Putamen (tissue), 1 donor: ENCODE measurements around the gene RSBN1L.

Source experiments
- DNase-seq: peaks from one replicate; pipeline ENCODE4 v3.0.0-alpha.2; 2016; ENCODE audit warnings: low spot score

RSBN1L gene

GRCh38 chr7:77731716-77732115 is 35.5 kb downstream of the RSBN1L start:
- no peak for DNase-seq

GRCh38 chr7:77734659-77735421 is 38.6 kb downstream of the RSBN1L start:
- DNase-seq = no peak

GRCh38 chr7:77735457-77735856 is 39.2 kb downstream of the RSBN1L start:
- no peak for DNase-seq

- no peak for DNase-seq
Measured at GRCh38 chr7:77736991-77737390, 40.7 kb downstream of the RSBN1L start.

GRCh38 chr7:77738382-77738781 is 42.1 kb downstream of the RSBN1L start:
- DNase-seq = no peak

GRCh38 chr7:77738871-77739270 is 42.6 kb downstream of the RSBN1L start:
- DNase-seq = no peak

- no peak for DNase-seq
Measured at GRCh38 chr7:77740257-77740656, 44.0 kb downstream of the RSBN1L start.

GRCh38 chr7:77743518-77743917 is 47.3 kb downstream of the RSBN1L start:
- DNase-seq = no peak

GRCh38 chr7:77745746-77746145 is 49.5 kb downstream of the RSBN1L start:
- no peak for DNase-seq

- DNase-seq = no peak
Measured at GRCh38 chr7:77746164-77746823, 50.0 kb downstream of the RSBN1L start.

- DNase-seq = no peak
Measured at GRCh38 chr7:77746824-77747165, 50.5 kb downstream of the RSBN1L start.

- no peak for DNase-seq
Measured at GRCh38 chr7:77747178-77747577, 50.9 kb downstream of the RSBN1L start.

GRCh38 chr7:77747718-77748117 is 51.5 kb downstream of the RSBN1L start:
- DNase-seq = no peak

GRCh38 chr7:77752016-77752415 is 55.8 kb downstream of the RSBN1L start:
- no peak for DNase-seq

GRCh38 chr7:77753173-77753572 is 56.9 kb downstream of the RSBN1L start:
- no peak for DNase-seq

GRCh38 chr7:77757589-77757988 is 61.3 kb downstream of the RSBN1L start:
- no peak for DNase-seq

GRCh38 chr7:77759294-77759889 is 63.1 kb downstream of the RSBN1L start:
- DNase-seq = peak; percentile 62

GRCh38 chr7:77760809-77761453 is 64.7 kb downstream of the RSBN1L start:
- no peak for DNase-seq

GRCh38 chr7:77765481-77765880 is 69.2 kb downstream of the RSBN1L start:
- DNase-seq = no peak

- no peak for DNase-seq
Measured at GRCh38 chr7:77765906-77766800, 69.9 kb downstream of the RSBN1L start.

GRCh38 chr7:77766801-77767605 is 70.7 kb downstream of the RSBN1L start:
- DNase-seq = no peak
